Measurements from ENCODE around the gene EDARADD.

Gene EDARADD

GRCh38 chr1:236450779-236451178 lies 56.7 kb downstream of the EDARADD start:
- no peak overlapping the region for H3K27ac ChIP-seq (ENCODE audit: low read depth, low read length, poor library complexity, severe bottlenecking)
- no peaks in the 10 kb centered on the region for H3F3A ChIP-seq (ENCODE audit: insufficient read depth, low read length)
- no peaks in the 10 kb centered on the region for H3K27me3 ChIP-seq (ENCODE audit: insufficient read depth, low read length)
- no peaks in the 10 kb centered on the region for H4K20me1 ChIP-seq (ENCODE audit: insufficient read depth, low read length)
- no peak overlapping the region for H2AFZ ChIP-seq (ENCODE audit: low read length)
- H3K4me1 ChIP-seq (ENCODE audit: insufficient read depth, low read length, severe bottlenecking) = no peaks in the 10 kb centered on the region
- H3K9ac ChIP-seq (ENCODE audit: low read length) = no peak overlapping the region
- no peaks in the 10 kb centered on the region for H3K9me2 ChIP-seq (ENCODE audit: low read depth, low read length)
- no peak overlapping the region for H3K4me2 ChIP-seq (ENCODE audit: low read length)
- TF ChIP-seq CTCF (IDR thresholded peaks at IDR 0.05; ENCODE audit: low read length) (no peak), EZH2 (IDR thresholded peaks at IDR 0.05; ENCODE audit: borderline replicate concordance, low read length) (no peak)
- no peaks in the 10 kb centered on the region for H3K36me3 ChIP-seq (ENCODE audit: insufficient read depth, low read length)
- H3K79me2 ChIP-seq (ENCODE audit: insufficient read depth, low read length) = no peaks in the 10 kb centered on the region
- no peaks in the 10 kb centered on the region for H3K9me3 ChIP-seq (ENCODE audit: low read length)
- H3K4me3 ChIP-seq (ENCODE audit: low read depth, low read length, poor library complexity, severe bottlenecking) = no peak overlapping the region

- H3F3A ChIP-seq (ENCODE audit: insufficient read depth, low read length) = no peaks in the 10 kb centered on the region
- H3K9ac ChIP-seq (ENCODE audit: low read length) = no peak overlapping the region
- H3K9me2 ChIP-seq (ENCODE audit: low read depth, low read length) = no peaks in the 10 kb centered on the region
- H3K27ac ChIP-seq (ENCODE audit: low read depth, low read length, poor library complexity, severe bottlenecking) = no peak overlapping the region
- peaks cover 3% of the 10 kb centered on the region; the same call in 1 of the 2 replicates for H3K27me3 ChIP-seq (ENCODE audit: insufficient read depth, low read length)
- H3K4me3 ChIP-seq (ENCODE audit: low read depth, low read length, poor library complexity, severe bottlenecking) = no peak overlapping the region
- no peaks in the 10 kb centered on the region for H3K79me2 ChIP-seq (ENCODE audit: insufficient read depth, low read length)
- H3K36me3 ChIP-seq (ENCODE audit: insufficient read depth, low read length) = no peaks in the 10 kb centered on the region
- H3K4me1 ChIP-seq (ENCODE audit: insufficient read depth, low read length, severe bottlenecking) = no peaks in the 10 kb centered on the region
- no peaks in the 10 kb centered on the region for H4K20me1 ChIP-seq (ENCODE audit: insufficient read depth, low read length)
- no peak overlapping the region for H3K4me2 ChIP-seq (ENCODE audit: low read length)
- H3K9me3 ChIP-seq (ENCODE audit: low read length) = no peaks in the 10 kb centered on the region
- H2AFZ ChIP-seq (ENCODE audit: low read length) = no peak overlapping the region
- TF ChIP-seq EZH2 (IDR thresholded peaks at IDR 0.05; ENCODE audit: borderline replicate concordance, low read length) = no peak
- TF ChIP-seq CTCF (IDR thresholded peaks at IDR 0.05; ENCODE audit: low read length) = peak; percentile 62
These were observed 57.8 kb downstream of the EDARADD start for GRCh38 chr1:236451796-236452373.

- no peaks in the 10 kb centered on the region for H3K9me2 ChIP-seq (ENCODE audit: low read depth, low read length)
These were observed 61.2 kb downstream of the EDARADD start for GRCh38 chr1:236455243-236455642.

More at GRCh38 chr1:236455243-236455642, 61.2 kb downstream of the EDARADD start:
- no peak overlapping the region for H2AFZ ChIP-seq (ENCODE audit: low read length)
- H4K20me1 ChIP-seq (ENCODE audit: insufficient read depth, low read length) = no peaks in the 10 kb centered on the region
- H3K4me1 ChIP-seq (ENCODE audit: insufficient read depth, low read length, severe bottlenecking) = no peaks in the 10 kb centered on the region
- no peaks in the 10 kb centered on the region for H3F3A ChIP-seq (ENCODE audit: insufficient read depth, low read length)
- no peak overlapping the region for H3K4me2 ChIP-seq (ENCODE audit: low read length)
- no peaks in the 10 kb centered on the region for H3K9me3 ChIP-seq (ENCODE audit: low read length)
- H3K4me3 ChIP-seq (ENCODE audit: low read depth, low read length, poor library complexity, severe bottlenecking) = no peak overlapping the region
- no peaks in the 10 kb centered on the region for H3K79me2 ChIP-seq (ENCODE audit: insufficient read depth, low read length)
- peaks cover 7% of the 10 kb centered on the region; the same call in 1 of the 2 replicates for H3K27me3 ChIP-seq (ENCODE audit: insufficient read depth, low read length)
- H3K9ac ChIP-seq (ENCODE audit: low read length) = no peak overlapping the region
- no peak overlapping the region for H3K27ac ChIP-seq (ENCODE audit: low read depth, low read length, poor library complexity, severe bottlenecking)
- no peaks in the 10 kb centered on the region for H3K36me3 ChIP-seq (ENCODE audit: insufficient read depth, low read length)
- TF ChIP-seq CTCF (IDR thresholded peaks at IDR 0.05; ENCODE audit: low read length) (no peak), EZH2 (IDR thresholded peaks at IDR 0.05; ENCODE audit: borderline replicate concordance, low read length) (no peak)

Measured in OCI-LY1 (cell line).